Inflammatory macrophage treated with lipopolysaccharide for 4 hours (primary cell): ENCODE measurements around the gene GALNT5.
"Not testable (repeated sequence)": the region's sequence is repeated elsewhere in the genome, so short reads cannot be mapped to it uniquely, and the experiment has no call there.

Experiments
- DNase-seq: peaks from one replicate; pipeline ENCODE4 v3.0.0-alpha.2; 2020

Gene GALNT5

DNA sequence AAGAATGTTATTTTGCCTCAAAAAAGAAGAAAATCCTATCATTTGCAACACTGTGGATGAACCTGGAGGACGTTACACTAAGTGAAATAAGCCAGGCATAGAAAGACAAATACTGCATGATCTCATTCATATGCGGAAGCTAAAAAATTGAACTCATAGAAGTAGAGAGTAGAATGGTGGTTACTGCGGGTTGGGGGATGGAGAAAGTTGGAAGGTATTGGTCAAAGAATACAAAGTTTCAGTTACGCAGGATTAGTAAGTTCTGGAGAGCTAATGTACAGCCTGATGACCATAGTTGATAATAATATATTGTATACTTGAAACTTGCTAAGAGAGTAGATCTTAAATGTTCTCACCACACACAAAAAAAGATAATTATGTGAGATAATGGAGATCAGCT is 5.0 kb upstream of the GALNT5 start:
- no peak for DNase-seq

- no peak for DNase-seq
These were observed 3.5 kb upstream of the GALNT5 start for GRCh38 chr2:157254041-157254440.

GRCh38 chr2:157255746-157256145 is 1.8 kb upstream of the GALNT5 start:
- no peak for DNase-seq

DNA sequence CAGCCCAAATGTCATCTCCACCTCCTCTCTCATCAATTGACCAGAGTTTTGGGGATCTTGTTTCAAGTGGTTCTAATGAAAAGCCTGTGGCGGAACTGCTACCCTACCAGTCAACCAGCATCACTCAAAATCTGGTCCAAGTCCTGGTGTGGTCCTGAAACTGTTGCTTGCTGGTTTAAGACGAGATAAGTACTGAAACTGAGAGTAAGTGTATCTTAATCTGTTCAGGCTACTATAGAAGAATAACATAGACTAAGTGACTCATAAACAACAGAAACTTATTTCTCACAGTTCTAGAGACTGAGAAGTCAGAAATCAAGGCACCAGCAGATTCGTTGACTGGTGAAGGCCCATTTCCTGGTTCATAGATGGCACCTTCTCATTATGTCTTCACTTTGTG is 879 bp upstream of the GALNT5 start:
- DNase-seq, result no peak

DNA sequence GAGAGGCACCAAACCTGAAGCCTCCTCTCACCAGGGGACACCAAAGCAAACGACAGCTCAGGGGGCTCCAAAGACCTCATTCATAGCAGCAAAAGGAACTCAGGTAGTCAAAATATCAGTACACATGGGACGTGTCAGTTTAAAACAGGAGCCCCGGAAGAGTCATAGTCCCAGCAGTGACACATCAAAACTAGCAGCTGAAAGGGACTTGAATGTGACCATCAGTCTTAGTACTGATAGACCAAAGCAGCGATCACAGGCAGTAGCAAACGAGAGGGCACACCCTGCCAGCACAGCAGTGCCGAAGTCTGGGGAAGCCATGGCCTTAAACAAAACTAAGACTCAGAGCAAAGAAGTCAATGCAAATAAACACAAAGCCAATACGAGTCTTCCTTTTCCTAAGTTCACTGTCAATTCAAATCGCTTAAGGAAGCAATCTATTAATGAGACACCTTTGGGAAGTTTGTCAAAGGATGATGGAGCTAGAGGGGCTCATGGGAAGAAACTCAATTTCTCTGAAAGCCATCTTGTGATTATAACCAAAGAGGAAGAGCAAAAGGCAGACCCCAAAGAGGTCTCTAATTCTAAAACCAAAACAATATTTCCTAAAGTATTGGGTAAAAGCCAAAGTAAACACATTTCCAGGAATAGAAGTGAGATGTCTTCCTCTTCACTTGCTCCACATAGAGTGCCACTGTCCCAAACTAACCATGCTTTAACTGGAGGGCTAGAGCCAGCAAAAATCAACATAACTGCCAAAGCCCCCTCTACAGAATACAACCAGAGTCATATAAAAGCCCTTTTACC is 1.2 kb downstream of the GALNT5 start:
- DNase-seq, result no peak

GRCh38 chr2:157259386-157259785 is 1.9 kb downstream of the GALNT5 start:
- DNase-seq, result no peak

GRCh38 chr2:157259960-157260359 is 2.5 kb downstream of the GALNT5 start:
- no peak for DNase-seq

DNA sequence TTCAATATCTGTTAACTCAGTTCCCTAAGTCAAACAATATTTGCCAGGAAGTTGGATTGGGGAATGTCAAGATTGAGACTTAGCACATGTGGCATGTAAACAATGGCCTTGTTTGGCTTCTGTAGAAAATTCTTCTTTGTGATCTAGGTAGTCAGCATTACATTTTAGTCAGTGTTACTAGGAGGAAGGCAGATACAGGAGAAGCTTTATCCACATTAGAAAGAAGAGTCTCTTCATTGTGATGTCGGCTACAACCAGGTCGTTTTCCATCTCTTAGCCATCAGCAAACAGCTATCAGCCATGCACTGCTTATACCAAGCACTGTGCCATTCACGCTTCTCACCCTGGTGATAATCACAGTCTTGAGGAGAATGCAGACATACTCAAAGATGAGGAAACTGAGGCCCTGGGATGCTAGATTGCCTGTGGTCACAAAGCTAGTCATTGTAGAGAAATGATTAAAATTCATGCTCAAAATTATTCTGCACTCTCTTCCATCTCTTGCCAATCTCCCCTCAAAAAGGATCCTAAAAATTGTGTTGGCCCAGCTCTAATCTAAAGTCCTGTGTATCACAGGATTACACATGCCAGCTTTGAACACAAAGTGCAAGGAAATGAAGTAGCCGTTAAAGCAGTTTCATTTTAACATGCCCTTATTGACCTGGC is 3.2 kb downstream of the GALNT5 start:
- DNase-seq, result no peak

- peak; percentile 4 for DNase-seq
These were observed 3.8 kb downstream of the GALNT5 start for GRCh38 chr2:157261199-157261782.

DNA sequence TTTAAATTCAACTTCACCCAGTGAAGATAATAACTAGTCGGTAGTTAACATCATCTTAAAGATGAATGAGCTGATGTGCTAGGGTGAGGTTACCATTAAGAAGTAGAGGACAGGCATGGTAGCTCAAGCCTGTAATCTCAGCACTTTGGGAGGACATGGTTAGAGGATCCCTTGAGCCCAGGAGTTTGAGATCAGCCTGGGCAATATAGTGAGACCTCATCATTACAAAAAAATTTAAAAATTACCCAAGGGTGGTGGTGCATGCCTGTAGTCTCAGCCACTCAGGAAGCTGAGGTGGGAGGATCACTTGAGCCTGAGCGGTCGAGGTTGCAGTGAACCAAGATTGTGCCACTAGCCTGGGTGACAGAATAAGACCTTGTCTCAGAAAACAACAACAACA is 4.7 kb downstream of the GALNT5 start:
- DNase-seq, result no peak

GRCh38 chr2:157264099-157264498 is 6.6 kb downstream of the GALNT5 start:
- DNase-seq, result no peak

GRCh38 chr2:157265825-157266224 is 8.3 kb downstream of the GALNT5 start:
- DNase-seq, result no peak

DNA sequence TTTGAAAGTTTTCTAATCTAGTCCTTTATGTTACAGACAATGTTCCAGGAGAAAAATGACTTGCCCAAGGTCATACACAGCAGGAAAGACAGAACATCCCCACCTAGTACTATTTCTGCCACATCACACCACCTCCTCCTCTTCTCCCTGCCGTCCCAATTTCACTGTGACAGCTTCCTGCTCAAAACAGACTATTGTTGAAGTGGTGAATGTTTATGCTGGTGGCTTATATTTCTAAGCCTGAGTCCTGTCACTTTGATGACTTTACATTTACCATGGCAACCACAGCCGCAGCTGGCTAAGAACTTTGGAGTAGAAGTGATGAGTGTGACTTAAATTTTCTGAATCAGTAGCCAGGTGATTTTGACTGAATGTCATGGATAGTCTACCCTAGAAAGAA is 10.0 kb downstream of the GALNT5 start:
- DNase-seq, result no peak

DNA sequence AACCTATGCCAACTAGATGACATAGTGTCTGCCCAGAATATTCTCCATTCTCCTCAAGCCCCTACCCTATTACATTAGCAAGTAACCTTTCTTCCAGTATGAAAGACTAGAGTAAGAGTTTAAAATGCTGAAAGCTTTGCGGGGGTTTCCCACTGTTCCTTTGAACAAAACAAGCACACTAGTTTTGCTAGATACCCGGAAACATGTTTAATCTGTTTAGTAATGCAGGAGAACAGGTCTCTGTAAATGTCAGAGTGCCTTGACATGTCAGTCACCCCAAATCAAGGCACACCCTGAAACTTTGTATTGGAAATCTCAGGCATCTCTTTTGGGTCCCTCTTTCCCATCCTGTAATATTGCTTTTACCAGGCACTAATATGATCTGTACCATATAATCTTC is 11.6 kb downstream of the GALNT5 start:
- no peak for DNase-seq

GRCh38 chr2:157269922-157270321 is 12.4 kb downstream of the GALNT5 start:
- no peak for DNase-seq

DNA sequence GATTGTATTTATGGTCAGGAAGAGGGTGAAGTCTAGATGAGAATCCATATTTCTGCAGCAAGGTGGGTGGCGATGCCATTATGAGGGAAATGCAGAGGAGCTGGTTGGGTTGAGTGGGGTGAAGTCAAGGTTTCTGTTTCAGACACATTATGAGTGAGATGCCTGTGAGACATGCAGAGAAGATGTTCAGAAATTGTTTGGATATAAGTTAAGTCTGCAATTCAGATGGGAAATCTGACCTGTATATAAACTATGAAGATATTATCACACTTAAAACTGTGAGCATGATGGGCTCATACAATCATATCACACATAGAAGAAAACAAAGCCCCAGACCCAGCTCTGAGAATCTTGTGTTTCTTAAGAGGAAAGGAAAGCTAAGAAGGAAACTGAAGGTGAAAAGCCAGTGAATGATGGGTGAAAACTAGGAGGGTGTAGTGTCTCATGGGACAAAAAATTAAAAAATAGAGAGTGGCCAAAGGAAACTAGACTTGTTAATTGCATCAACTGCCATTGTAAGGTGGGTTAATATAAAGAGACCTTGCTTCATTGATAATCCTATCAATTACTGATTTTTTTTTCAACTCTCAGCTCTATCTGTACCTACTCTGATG is 14.2 kb downstream of the GALNT5 start:
- no peak for DNase-seq

DNA sequence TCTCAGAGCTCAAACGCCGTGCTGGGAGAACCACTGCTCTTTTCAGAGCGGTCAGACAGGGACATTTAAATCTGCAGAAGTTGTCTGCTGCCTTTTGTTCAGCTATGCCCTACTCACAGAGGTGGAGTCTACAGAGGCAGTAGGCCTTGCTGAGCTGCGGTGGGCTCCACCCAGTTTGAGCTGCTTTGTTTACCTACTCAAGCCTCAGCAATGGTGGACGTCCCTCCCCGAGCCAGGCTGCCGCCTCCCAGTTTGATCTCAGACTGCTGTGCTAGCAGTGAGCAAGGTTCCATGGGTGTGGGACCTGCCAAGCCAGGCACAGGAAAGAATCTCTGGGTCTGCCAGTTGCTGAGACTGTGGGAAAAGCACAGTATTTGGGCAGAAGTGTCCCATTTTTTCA is 21.8 kb downstream of the GALNT5 start:
- DNase-seq, result not testable (repeated sequence)

DNA sequence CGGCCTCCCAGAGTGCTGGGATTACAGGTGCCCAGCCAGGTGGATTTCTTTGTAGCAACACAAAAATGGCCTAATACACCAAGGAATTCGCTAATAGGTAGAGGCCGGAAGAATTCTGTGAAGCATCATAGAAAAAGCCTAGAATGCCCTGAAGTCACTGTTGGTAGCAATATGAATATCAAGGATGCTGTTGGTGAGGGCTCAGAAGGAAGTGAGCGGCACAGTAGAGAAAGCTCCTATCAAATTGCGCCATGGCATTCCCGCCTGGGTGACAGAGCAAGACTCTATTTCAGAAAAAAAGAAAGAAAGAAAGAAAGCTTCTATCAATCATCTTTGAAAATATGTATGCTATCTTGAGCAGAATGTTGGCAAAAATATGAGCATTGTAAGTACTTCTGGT is 23.8 kb downstream of the GALNT5 start:
- DNase-seq, result no peak

DNA sequence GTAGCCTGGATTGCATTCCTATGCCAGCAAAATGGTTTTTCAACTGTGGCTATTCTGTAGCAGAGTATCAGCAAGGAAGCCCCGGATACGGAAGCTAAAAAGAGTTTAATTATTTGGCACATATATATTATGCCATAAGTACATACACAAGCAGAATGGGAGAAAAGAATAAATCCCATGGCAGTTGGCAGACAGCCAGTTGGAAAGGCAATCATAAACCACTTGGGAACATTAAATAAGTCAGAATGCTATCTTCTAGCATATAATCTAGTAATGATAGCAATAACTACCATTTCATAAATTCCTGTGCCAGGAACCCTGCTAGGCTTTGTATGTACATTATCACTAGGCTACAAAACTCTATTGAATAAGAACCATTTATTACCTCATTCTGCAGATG is 26.0 kb downstream of the GALNT5 start:
- no peak for DNase-seq

DNA sequence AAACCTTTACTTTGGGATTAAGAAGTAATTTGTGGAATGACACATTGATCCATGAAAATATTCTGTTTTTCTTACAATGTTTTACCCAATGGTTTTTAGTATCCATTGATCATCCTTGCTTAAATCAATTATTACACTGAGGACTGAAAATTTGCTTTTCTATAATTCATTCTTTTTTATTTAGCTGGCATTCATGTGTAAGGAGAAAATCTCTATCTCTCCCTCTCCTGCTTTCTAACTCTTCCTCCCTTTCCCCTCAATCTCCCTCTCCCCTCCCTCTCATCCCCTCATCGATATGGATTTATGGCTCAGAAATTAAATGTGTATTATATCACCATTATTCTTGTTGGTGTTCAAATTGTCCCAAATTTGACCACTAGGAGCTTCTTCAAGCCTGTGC is 29.7 kb downstream of the GALNT5 start:
- DNase-seq, result no peak

DNA sequence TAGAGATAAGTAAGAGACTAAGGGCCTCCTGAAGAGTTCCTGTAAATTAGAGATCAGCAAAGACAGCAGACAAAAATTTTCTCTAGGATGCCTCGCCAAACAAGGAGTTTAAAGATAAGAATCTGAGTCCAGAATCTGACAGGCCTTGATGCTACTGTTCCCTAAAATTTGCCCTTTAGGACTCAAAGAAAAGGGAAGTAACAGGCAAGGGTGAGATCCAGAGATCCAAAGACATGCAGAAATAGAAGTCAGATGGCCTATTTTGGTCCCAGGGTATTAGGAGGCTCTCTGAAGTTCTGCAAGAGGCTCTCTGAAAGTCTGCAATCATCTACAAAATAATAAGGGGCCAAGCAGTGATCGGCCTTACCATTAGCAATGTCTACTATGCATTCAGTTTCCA is 33.0 kb downstream of the GALNT5 start:
- DNase-seq, result no peak

GRCh38 chr2:157291018-157291417 is 33.5 kb downstream of the GALNT5 start:
- DNase-seq, result no peak

GRCh38 chr2:157292853-157293252 is 35.3 kb downstream of the GALNT5 start:
- no peak for DNase-seq

GRCh38 chr2:157296490-157296889 is 39.0 kb downstream of the GALNT5 start:
- no peak for DNase-seq
